Measurements from ENCODE around the gene MBNL1.

The MBNL1 gene

DNA sequence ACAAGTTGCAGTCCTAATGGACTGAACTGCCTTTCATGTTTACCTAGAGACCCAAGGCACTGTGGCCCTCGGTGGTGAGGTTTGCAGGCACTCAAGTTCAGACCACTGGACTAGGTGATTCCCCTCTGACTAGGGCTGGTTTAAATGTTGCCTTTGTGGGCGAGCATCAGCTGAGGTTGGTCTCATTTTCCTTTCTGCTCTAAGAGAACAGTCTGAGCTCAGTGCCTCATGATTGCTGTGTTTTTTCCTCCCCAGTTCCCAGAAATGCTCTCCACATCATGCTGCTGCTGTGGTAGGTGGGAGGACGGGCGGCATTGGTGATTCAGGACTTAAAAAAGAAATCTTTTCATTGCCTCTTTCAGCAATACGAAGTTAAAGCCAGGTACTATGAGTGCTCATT, 237.2 kb downstream of the MBNL1 start:
- TF ChIP-seq, protein P1, sequence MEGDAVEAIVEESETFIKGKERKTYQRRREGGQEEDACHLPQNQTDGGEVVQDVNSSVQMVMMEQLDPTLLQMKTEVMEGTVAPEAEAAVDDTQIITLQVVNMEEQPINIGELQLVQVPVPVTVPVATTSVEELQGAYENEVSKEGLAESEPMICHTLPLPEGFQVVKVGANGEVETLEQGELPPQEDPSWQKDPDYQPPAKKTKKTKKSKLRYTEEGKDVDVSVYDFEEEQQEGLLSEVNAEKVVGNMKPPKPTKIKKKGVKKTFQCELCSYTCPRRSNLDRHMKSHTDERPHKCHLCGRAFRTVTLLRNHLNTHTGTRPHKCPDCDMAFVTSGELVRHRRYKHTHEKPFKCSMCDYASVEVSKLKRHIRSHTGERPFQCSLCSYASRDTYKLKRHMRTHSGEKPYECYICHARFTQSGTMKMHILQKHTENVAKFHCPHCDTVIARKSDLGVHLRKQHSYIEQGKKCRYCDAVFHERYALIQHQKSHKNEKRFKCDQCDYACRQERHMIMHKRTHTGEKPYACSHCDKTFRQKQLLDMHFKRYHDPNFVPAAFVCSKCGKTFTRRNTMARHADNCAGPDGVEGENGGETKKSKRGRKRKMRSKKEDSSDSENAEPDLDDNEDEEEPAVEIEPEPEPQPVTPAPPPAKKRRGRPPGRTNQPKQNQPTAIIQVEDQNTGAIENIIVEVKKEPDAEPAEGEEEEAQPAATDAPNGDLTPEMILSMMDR (IDR thresholded peaks at IDR 0.05; ENCODE audit: low read depth, low read length, missing control alignments) = no peak
- peak; percentile 57 for DNase-seq (ENCODE audit: low read depth)

DNA sequence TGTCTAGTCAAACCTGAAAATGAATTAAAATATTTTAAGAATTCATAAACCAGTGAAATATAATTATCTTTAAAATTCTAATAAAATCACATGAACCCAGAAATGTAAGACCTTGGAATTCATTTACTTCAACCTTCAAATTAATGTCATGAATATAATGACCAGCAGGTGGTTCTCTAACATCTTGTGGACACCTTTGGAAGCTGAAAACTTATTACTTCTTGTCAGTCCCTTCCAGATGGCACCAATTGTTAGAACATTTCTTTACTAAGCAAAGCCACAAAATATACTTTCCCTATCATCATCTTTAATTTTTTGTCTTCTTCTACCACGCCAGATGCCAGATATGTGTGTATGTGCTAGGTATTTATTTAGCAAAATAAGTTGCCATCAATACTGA, 240.0 kb downstream of the MBNL1 start:
- TF ChIP-seq, protein P1 (IDR thresholded peaks at IDR 0.05; ENCODE audit: low read depth, low read length, missing control alignments) = peak; percentile 26

More for the DNA sequence above, 237.2 kb downstream of the MBNL1 start:
- peak overlapping the region; percentile 31 for H3K4me3 ChIP-seq (ENCODE audit: low read depth, low read length)

DNA sequence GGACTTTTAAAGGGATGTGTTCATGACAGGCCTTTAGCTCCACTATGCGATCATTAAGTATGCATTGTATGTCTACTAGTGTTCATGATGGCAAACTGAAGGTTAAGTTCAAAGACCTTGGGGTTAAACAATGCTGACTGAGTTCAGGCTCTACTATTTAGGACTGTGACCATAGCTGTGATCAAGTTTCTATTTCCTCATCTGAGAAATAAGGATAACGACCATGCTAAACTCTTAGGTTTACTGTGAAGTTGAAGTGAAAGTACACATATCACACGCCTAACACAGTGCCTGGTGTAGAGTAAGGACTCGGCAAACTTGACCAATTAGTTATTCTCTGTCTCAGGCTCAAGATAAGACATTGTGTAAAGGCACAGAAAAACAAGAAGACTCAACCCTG, 243.2 kb downstream of the MBNL1 start:
- peak; percentile 86 for DNase-seq (ENCODE audit: low read depth)
- TF ChIP-seq, protein P1 (IDR thresholded peaks at IDR 0.05; ENCODE audit: low read depth, low read length, missing control alignments) = no peak
- peak overlapping the region; percentile 4; the same call in 1 of the 2 replicates for H3K4me3 ChIP-seq (ENCODE audit: low read depth, low read length)

More for the DNA sequence above, 240.0 kb downstream of the MBNL1 start:
- no peak overlapping the region for H3K4me3 ChIP-seq (ENCODE audit: low read depth, low read length)
- no peak for DNase-seq (ENCODE audit: low read depth)

DNA sequence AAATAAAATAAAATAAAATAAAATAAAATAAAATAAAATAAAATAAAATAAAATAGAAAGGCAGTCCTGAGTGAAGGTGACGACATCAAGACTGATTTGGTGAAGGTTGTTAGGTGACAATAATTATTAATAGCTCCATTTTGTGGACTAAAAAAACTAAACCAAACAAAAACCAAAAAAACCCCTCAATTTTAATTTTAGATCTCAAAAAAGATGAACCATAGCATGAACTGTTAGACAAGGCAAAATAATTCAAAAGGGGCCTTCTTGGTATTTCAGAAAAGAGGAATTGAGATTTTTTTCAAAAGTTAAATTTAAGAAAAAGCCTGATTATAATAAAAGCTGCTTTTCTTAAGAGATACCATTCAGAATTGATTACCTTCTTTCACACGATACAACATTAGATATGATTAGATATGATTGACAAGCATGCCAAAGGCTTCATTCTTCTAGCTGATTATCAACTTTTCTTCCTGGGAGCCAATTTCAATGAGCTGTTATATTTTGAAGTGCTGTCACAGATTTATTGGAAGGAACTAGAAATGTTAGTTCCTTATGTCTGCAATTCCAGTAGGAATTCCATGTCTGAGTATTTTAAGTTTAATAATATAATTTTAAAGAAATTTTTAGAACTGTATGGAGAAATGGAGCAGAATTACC, 244.7 kb downstream of the MBNL1 start:
- TF ChIP-seq, protein P1 (IDR thresholded peaks at IDR 0.05; ENCODE audit: low read depth, low read length, missing control alignments) = no peak
- no peak for DNase-seq (ENCODE audit: low read depth)
- H3K4me3 ChIP-seq (ENCODE audit: low read depth, low read length) = no peak overlapping the region

All from GM12864 (cell line).